MM.1S (cell line): ENCODE results near the gene ZNF277.

Source experiments
- DNase-seq: peaks from one replicate; pipeline ENCODE4 v3.0.0-alpha.2; 2015
- H2AFZ ChIP-seq: fragments of 300-600 bp; sonication (generic); 2 replicates; pipeline ENCODE4 v1.6.0; 2016; ENCODE audit warnings: antibody characterized with exemption, low read length
- H3F3A ChIP-seq: fragments of 300-600 bp; sonication (generic); 2 replicates; pipeline ENCODE4 v1.6.1; 2016; ENCODE audit warnings: mild to moderate bottlenecking, antibody characterized with exemption, low read length, moderate library complexity, mixed read lengths; ENCODE audit not compliant: insufficient read depth
- H3K27ac ChIP-seq: fragments of 300-600 bp; sonication (generic); 2 replicates; pipeline ENCODE4 v1.5.1; 2016; ENCODE audit warnings: mild to moderate bottlenecking, low read length
- H3K27me3 ChIP-seq: fragments of 300-600 bp; sonication (generic); replicated peaks from 2 replicates; pipeline ENCODE4 v1.6.0; 2016; ENCODE audit warnings: low read length; ENCODE audit not compliant: insufficient read depth
- H3K36me3 ChIP-seq: fragments of 300-600 bp; sonication (generic); replicated peaks from 2 replicates; pipeline ENCODE4 v1.6.1; 2016; ENCODE audit warnings: mild to moderate bottlenecking, low read length, mixed read lengths; ENCODE audit not compliant: insufficient read depth
- H3K4me1 ChIP-seq: fragments of 300-600 bp; sonication (generic); 2 replicates; pipeline ENCODE4 v1.6.1; 2016; ENCODE audit warnings: low read length, mixed read lengths
- H3K4me2 ChIP-seq: fragments of 300-600 bp; sonication (generic); 2 replicates; pipeline ENCODE4 v1.6.0; 2016; ENCODE audit warnings: low read depth, low read length
- H3K4me3 ChIP-seq: fragments of 300-600 bp; sonication (generic); 2 replicates; pipeline ENCODE4 v1.5.1; 2016; ENCODE audit warnings: low read length, mixed read lengths
- H3K79me2 ChIP-seq: fragments of 300-600 bp; sonication (generic); 2 replicates; pipeline ENCODE4 v1.6.1; 2016; ENCODE audit warnings: mixed run types, low read length, mixed read lengths
- H3K9ac ChIP-seq: fragments of 300-600 bp; sonication (generic); 2 replicates; pipeline ENCODE4 v1.6.1; 2016; ENCODE audit warnings: low read length, mixed read lengths
- H3K9me2 ChIP-seq: fragments of 300-600 bp; sonication (generic); replicated peaks from 2 replicates; pipeline ENCODE4 v1.6.1; 2016; ENCODE audit warnings: mild to moderate bottlenecking, low read length, mixed read lengths; ENCODE audit not compliant: insufficient read depth
- H3K9me3 ChIP-seq: fragments of 300-600 bp; sonication (generic); replicated peaks from 2 replicates; pipeline ENCODE4 v1.6.1; 2016; ENCODE audit warnings: mild to moderate bottlenecking, low read length, mixed read lengths; ENCODE audit not compliant: insufficient read depth
- H4K20me1 ChIP-seq: fragments of 300-600 bp; sonication (generic); 2 replicates; pipeline ENCODE4 v1.6.1; 2016; ENCODE audit warnings: mild to moderate bottlenecking, low read length, moderate library complexity, mixed read lengths; ENCODE audit not compliant: insufficient read depth
- CTCF ChIP-seq: fragments of 300-600 bp; sonication (generic); IDR thresholded peaks from 2 replicates; pipeline ENCODE4 v1.5.1; 2016; ENCODE audit warnings: antibody characterized with exemption, low read length, mixed read lengths
- EZH2 ChIP-seq: fragments of 300-600 bp; sonication (generic); optimal IDR thresholded peaks from 2 replicates; pipeline ENCODE3; 2017; ENCODE audit warnings: low read depth, mild to moderate bottlenecking, antibody characterized with exemption, low read length, mixed read lengths
- EZH2phosphoT487 ChIP-seq: fragments of 300-600 bp; sonication (generic); IDR thresholded peaks from 2 replicates; pipeline ENCODE4 v1.6.1; 2018; ENCODE audit warnings: antibody characterized with exemption, low read length

ZNF277 gene

GRCh38 chr7:112288301-112288700, 81.8 kb downstream of the ZNF277 start:
- no peaks in the 10 kb centered on the region for H3K36me3 ChIP-seq
- H3K27me3 ChIP-seq = no peaks in the 10 kb centered on the region
- DNase-seq = no peak
- no peak overlapping the region for H3K9ac ChIP-seq
- H4K20me1 ChIP-seq = no peaks in the 10 kb centered on the region
- no peaks in the 10 kb centered on the region for H3F3A ChIP-seq
- TF ChIP-seq CTCF (no peak), EZH2phosphoT487 (no peak), EZH2 (no peak)
- H3K27ac ChIP-seq = no peak overlapping the region
- H2AFZ ChIP-seq = no peak overlapping the region
- H3K4me1 ChIP-seq = 0 out of 2 replicates have a peak, but pooled peaks cover 7% of the 10 kb centered on the region
- H3K79me2 ChIP-seq = no peaks in the 10 kb centered on the region
- no peak overlapping the region for H3K4me2 ChIP-seq
- H3K9me3 ChIP-seq = no peaks in the 10 kb centered on the region
- no peaks in the 10 kb centered on the region for H3K9me2 ChIP-seq
- no peak overlapping the region for H3K4me3 ChIP-seq

- no peak for DNase-seq
These were observed 83.6 kb downstream of the ZNF277 start for GRCh38 chr7:112290065-112290464.

GRCh38 chr7:112292162-112292561, 85.7 kb downstream of the ZNF277 start:
- no peak overlapping the region for H3K9ac ChIP-seq
- no peaks in the 10 kb centered on the region for H3K9me2 ChIP-seq
- no peak overlapping the region for H3K27ac ChIP-seq
- H3K4me3 ChIP-seq = no peak overlapping the region
- no peaks in the 10 kb centered on the region for H3F3A ChIP-seq
- no peak overlapping the region for H3K4me2 ChIP-seq
- H3K36me3 ChIP-seq = no peaks in the 10 kb centered on the region
- TF ChIP-seq EZH2phosphoT487 = no peak
- no peak for TF ChIP-seq EZH2
- no peak for TF ChIP-seq CTCF
- H3K27me3 ChIP-seq = no peaks in the 10 kb centered on the region
- H3K4me1 ChIP-seq = 0 out of 2 replicates have a peak, but pooled peaks cover 7% of the 10 kb centered on the region
- H3K79me2 ChIP-seq = no peaks in the 10 kb centered on the region
- H2AFZ ChIP-seq = no peak overlapping the region
- H3K9me3 ChIP-seq = no peaks in the 10 kb centered on the region
- DNase-seq = no peak
- no peaks in the 10 kb centered on the region for H4K20me1 ChIP-seq

More at GRCh38 chr7:112290065-112290464, 83.6 kb downstream of the ZNF277 start:
- Histone ChIP-seq H3K36me3 (no peaks in the 10 kb centered on the region), H3K9ac (no peak overlapping the region), H3K4me1 (0 out of 2 replicates have a peak, but pooled peaks cover 7% of the 10 kb centered on the region), H3K4me3 (no peak overlapping the region), H2AFZ (no peak overlapping the region), H3K79me2 (no peaks in the 10 kb centered on the region), H3K27ac (no peak overlapping the region), H3K9me3 (no peaks in the 10 kb centered on the region), H3F3A (no peaks in the 10 kb centered on the region), H3K9me2 (no peaks in the 10 kb centered on the region), H3K27me3 (no peaks in the 10 kb centered on the region), H4K20me1 (no peaks in the 10 kb centered on the region), H3K4me2 (no peak overlapping the region)
- no peak for TF ChIP-seq EZH2phosphoT487
- no peak for TF ChIP-seq CTCF
- no peak for TF ChIP-seq EZH2
